NT2/D1 (cell line): ENCODE results near the gene CEBPG.

Experiments
- YY1 ChIP-seq: IDR thresholded peaks from 2 replicates; pipeline ENCODE4 v1.6.1; 2011; ENCODE audit not compliant: insufficient read length, insufficient read depth
- ZNF274 ChIP-seq: IDR thresholded peaks from 2 replicates; pipeline ENCODE4 v1.6.1; 2011; ENCODE audit warnings: mild to moderate bottlenecking, low read depth, low read length

- no peak for TF ChIP-seq YY1
- TF ChIP-seq ZNF274, result no peak
These were observed 2.7 kb upstream of the CEBPG start for GRCh38 chr19:33370783-33371182.
